GM23338 (cell line): ENCODE data around the gene GALNT9.

ENCODE experiments used
- EZH2 ChIP-seq: fragments of 200-600 bp; sonication (generic); IDR thresholded peaks from one replicate; pipeline ENCODE4 v1.8.0; 2017; ENCODE audit warnings: antibody characterized with exemption, mild to moderate bottlenecking, low read depth; ENCODE audit not compliant: unreplicated experiment
- EZH2phosphoT487 ChIP-seq: fragments of 200-600 bp; sonication (generic); IDR thresholded peaks from one replicate; pipeline ENCODE4 v1.8.1; 2018; ENCODE audit warnings: antibody characterized with exemption; ENCODE audit not compliant: unreplicated experiment
- POLR2AphosphoS5 ChIP-seq: IDR thresholded peaks from 2 replicates; pipeline ENCODE4 v1.6.1; 2016; ENCODE audit warnings: antibody characterized with exemption, low read depth
- REST ChIP-seq: IDR thresholded peaks from one replicate; pipeline ENCODE4 v1.6.1; 2018; ENCODE audit warnings: antibody characterized with exemption; ENCODE audit not compliant: unreplicated experiment
- STAT1 ChIP-seq: IDR thresholded peaks from one replicate; pipeline ENCODE4 v1.6.1; 2016; ENCODE audit warnings: antibody characterized with exemption; ENCODE audit not compliant: unreplicated experiment
- ZNF114 ChIP-seq: fragments of 250-450 bp; sonication (Bioruptor Pico); IDR thresholded peaks from 2 replicates; pipeline ENCODE4 v1.5.0; 2020; ENCODE audit warnings: mild to moderate bottlenecking, moderate library complexity
- ZNF331 ChIP-seq: fragments of 250-450 bp; sonication (Bioruptor Pico); IDR thresholded peaks from 2 replicates; pipeline ENCODE4 v1.5.0; 2020; ENCODE audit warnings: low read depth, mild to moderate bottlenecking, moderate library complexity
- TF ChIP-seq, protein P1 (sequence below): IDR thresholded peaks from 2 replicates; pipeline ENCODE4 v1.6.1; 2016; ENCODE audit warnings: antibody characterized with exemption
- TF ChIP-seq, protein P2 (sequence below), 2 experiments: fragments of 200-600 bp in 1 of 2; sonication (generic) in 1 of 2; conservative IDR thresholded peaks; 2 replicates each; pipeline versions ENCODE4 v1.5.1 to v1.6.1; 2016 to 2017; ENCODE audit warnings: antibody characterized with exemption in 2 of 2, low read depth in 2 of 2, mild to moderate bottlenecking in 2 of 2, moderate library complexity in 1 of 2

- TF ChIP-seq, protein P1, sequence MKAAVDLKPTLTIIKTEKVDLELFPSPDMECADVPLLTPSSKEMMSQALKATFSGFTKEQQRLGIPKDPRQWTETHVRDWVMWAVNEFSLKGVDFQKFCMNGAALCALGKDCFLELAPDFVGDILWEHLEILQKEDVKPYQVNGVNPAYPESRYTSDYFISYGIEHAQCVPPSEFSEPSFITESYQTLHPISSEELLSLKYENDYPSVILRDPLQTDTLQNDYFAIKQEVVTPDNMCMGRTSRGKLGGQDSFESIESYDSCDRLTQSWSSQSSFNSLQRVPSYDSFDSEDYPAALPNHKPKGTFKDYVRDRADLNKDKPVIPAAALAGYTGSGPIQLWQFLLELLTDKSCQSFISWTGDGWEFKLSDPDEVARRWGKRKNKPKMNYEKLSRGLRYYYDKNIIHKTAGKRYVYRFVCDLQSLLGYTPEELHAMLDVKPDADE = no peak
- TF ChIP-seq EZH2phosphoT487 (no peak), STAT1 (no peak), POLR2AphosphoS5 (no peak), ZNF114 (CRISPR knock-in tag) (no peak), REST (no peak), ZNF331 (CRISPR knock-in tag) (no peak), EZH2 (no peak)
- TF ChIP-seq, protein P2, sequence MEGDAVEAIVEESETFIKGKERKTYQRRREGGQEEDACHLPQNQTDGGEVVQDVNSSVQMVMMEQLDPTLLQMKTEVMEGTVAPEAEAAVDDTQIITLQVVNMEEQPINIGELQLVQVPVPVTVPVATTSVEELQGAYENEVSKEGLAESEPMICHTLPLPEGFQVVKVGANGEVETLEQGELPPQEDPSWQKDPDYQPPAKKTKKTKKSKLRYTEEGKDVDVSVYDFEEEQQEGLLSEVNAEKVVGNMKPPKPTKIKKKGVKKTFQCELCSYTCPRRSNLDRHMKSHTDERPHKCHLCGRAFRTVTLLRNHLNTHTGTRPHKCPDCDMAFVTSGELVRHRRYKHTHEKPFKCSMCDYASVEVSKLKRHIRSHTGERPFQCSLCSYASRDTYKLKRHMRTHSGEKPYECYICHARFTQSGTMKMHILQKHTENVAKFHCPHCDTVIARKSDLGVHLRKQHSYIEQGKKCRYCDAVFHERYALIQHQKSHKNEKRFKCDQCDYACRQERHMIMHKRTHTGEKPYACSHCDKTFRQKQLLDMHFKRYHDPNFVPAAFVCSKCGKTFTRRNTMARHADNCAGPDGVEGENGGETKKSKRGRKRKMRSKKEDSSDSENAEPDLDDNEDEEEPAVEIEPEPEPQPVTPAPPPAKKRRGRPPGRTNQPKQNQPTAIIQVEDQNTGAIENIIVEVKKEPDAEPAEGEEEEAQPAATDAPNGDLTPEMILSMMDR (conservative IDR thresholded peaks at IDR 0.05; ENCODE audit: low read depth in 2 of 2) = no peak
These were observed 174.2 kb downstream of the GALNT9 start for GRCh38 chr12:132154941-132155770.
